ENCODE results near the gene UACA.
"Not testable (repeated sequence)": the region's sequence is repeated elsewhere in the genome, so short reads cannot be mapped to it uniquely, and the experiment has no call there.

The UACA gene, protein sequence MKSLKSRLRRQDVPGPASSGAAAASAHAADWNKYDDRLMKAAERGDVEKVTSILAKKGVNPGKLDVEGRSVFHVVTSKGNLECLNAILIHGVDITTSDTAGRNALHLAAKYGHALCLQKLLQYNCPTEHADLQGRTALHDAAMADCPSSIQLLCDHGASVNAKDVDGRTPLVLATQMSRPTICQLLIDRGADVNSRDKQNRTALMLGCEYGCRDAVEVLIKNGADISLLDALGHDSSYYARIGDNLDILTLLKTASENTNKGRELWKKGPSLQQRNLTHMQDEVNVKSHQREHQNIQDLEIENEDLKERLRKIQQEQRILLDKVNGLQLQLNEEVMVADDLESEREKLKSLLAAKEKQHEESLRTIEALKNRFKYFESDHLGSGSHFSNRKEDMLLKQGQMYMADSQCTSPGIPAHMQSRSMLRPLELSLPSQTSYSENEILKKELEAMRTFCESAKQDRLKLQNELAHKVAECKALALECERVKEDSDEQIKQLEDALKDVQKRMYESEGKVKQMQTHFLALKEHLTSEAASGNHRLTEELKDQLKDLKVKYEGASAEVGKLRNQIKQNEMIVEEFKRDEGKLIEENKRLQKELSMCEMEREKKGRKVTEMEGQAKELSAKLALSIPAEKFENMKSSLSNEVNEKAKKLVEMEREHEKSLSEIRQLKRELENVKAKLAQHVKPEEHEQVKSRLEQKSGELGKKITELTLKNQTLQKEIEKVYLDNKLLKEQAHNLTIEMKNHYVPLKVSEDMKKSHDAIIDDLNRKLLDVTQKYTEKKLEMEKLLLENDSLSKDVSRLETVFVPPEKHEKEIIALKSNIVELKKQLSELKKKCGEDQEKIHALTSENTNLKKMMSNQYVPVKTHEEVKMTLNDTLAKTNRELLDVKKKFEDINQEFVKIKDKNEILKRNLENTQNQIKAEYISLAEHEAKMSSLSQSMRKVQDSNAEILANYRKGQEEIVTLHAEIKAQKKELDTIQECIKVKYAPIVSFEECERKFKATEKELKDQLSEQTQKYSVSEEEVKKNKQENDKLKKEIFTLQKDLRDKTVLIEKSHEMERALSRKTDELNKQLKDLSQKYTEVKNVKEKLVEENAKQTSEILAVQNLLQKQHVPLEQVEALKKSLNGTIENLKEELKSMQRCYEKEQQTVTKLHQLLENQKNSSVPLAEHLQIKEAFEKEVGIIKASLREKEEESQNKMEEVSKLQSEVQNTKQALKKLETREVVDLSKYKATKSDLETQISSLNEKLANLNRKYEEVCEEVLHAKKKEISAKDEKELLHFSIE (N-terminal part only)

GRCh38 chr15:70763120-70763949 lies at the start of gene UACA:
Gene UACA, minus strand, starts transcription at chr15:70763558. Its CDS starts 151 bp downstream, at chr15:70763407.
- peak; percentile 51 for DNase-seq (ENCODE audit: low read depth)

DNA sequence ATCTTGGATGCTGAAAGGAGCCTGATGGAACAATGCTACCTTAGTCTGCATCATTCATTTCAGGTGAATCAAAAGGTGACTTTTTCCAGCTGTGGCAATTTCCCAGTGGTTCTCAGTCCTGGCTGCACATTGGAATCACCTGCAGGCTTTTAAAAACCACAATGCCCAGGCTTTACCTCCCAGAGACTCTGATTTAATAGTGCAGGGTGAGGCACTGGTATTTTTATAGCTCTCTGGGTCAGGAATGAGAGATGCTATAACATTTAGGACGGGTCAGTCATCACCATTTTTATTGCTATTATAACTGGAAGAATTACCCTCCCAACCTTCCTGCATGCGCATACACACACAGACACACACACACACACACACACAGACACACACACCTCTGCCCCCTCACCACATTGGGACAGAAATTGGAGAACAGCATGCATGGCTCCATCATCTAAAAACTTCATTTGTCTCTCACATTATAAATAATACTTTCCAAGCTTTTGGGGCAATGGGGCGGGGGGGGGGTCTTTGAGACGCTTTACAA lies 49.5 kb upstream of the UACA start:
- DNase-seq (ENCODE audit: low read depth), result no peak

GRCh38 chr15:70810916-70811578 lies 47.7 kb upstream of the UACA start:
- no peak for DNase-seq (ENCODE audit: low read depth)

- DNase-seq (ENCODE audit: low read depth), result no peak
Observed at GRCh38 chr15:70806992-70807712, 43.8 kb upstream of the UACA start.

DNA sequence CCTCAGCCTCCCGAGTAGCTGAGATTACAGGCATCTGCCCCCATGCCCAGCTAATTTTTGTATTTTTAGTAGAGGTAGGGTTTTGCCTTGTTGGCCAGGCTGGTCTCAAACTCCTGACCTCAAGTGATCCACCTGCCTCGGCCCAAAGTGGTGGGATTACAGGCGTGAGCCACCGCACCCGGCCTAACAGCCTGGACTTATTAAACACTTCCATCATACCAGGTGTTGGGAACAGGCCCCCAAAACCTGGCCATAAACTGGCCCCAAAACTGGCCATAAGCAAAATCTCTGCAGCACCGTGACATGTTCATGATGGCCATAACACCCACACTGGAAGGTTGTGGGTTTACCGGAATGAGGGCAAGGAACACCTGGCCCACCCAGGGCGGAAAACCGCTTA lies 41.0 kb upstream of the UACA start:
- DNase-seq (ENCODE audit: low read depth), result not testable (repeated sequence)

DNA sequence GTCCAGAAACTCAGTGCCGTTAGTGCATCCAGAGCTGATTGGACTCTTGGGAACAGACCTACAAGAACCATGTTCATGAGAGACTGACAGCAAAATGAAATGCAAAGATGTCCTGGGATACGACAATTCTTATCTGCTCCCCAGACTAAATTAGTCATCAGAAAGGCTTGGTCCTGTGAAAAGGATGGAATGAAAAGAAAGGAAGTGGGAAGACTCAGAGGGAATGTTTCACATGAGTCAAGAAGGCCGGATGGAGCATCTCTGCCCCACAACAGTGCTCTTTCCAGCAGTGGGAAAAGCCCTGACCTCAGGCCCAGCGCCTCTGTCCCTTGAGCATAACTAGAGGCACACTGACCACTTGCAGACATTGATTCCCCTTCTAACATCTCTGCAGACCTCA lies 39.3 kb upstream of the UACA start:
- no peak for DNase-seq (ENCODE audit: low read depth)

- no peak for DNase-seq (ENCODE audit: low read depth)
Observed at GRCh38 chr15:70801109-70801508, 37.8 kb upstream of the UACA start.

- DNase-seq (ENCODE audit: low read depth), result no peak
Observed at GRCh38 chr15:70799667-70800450, 36.5 kb upstream of the UACA start.

DNA sequence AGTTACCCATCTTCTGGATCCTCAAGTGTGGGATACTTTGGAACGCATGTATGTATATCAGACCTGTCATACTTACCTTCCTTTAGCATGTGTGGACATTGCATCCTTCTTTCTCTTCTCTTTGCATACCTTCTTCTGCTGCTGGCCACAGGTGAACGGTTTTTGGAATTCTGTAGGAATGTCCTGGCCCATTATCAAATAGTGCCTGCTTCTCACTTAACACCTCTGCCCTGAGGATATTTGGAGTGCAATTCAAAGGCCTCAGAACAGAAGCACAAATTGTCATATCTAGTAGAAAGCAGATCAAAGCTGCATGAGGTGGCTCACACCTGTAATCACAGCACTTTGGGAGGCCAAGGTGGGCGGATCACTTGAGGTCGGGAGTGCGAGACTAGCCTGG lies 34.1 kb upstream of the UACA start:
- no peak for DNase-seq (ENCODE audit: low read depth)

- DNase-seq (ENCODE audit: low read depth), result no peak
Observed at GRCh38 chr15:70796516-70797310, 33.4 kb upstream of the UACA start.

DNA sequence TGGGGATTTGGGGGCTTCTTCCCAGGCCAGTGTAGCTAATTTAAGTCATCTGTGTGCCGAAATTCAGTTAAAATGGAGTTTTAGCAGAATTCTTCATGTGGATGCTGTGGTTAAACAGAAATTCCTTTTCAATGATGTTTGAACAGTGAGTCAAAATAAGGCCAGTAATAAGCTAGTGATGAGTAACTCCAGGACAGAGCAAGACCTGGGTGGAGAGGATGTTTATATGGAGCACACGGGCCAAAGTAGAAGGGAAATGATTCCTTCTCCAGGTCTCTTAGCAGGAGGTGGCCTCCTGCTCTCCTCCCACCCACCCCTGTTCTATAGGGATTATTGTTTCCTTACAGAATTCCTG lies 31.9 kb upstream of the UACA start:
- no peak for DNase-seq (ENCODE audit: low read depth)

GRCh38 chr15:70794596-70795310 lies 31.4 kb upstream of the UACA start:
- DNase-seq (ENCODE audit: low read depth), result no peak

DNA sequence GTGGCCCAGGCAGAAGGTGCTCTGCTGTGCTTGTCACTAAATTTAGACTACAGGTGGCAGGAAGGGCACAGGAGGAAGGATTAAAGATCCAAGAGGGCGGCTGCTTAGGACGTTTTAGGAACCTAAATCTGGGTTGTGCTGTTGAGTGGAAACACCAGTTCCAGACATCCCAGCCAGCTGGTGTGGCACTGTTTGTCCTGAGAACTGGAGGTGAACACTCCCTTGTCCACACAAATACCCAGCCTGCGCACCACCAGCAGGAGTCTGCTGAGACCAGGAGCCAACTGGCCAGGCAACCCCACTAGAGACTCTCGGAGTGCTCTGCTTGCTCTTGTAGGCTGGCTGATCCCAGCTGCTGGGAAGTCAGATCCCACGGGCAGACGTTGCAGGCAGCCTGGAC lies 30.3 kb upstream of the UACA start:
- DNase-seq (ENCODE audit: low read depth), result no peak

- no peak for DNase-seq (ENCODE audit: low read depth)
Observed at GRCh38 chr15:70792171-70792573, 28.8 kb upstream of the UACA start.

DNA sequence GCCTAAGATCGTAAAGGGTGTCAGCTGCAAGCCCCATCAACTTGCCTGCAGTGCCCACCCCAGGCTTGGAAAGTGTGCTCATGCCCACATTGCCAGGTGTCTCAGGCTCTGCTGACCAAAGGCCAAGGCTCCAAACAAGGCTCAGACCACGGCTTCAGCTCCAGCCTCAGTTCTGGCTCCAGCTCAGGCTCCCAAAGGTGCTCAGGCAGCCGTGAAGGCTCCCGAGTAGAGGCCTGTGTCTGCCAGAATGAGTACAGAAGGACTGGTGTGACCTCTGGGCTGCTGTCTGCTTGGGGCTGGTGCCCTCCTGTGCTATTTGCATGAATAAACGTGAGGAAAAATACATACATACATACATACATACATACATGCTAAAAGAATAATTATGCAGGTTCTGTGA lies 27.9 kb upstream of the UACA start:
- DNase-seq (ENCODE audit: low read depth), result no peak

- no peak for DNase-seq (ENCODE audit: low read depth)
Observed at GRCh38 chr15:70789213-70789612, 25.9 kb upstream of the UACA start.
